ENCODE results near the gene NFATC3.

Gene NFATC3

GRCh38 chr16:68273896-68274295 lies 188.7 kb downstream of the NFATC3 start:
- no peak for DNase-seq (ENCODE audit: low spot score)

GRCh38 chr16:68274441-68274840 lies 189.3 kb downstream of the NFATC3 start:
- DNase-seq (ENCODE audit: low spot score) = no peak

GRCh38 chr16:68275611-68276191 lies 190.5 kb downstream of the NFATC3 start:
- no peak for DNase-seq (ENCODE audit: low spot score)

- no peak for DNase-seq (ENCODE audit: low spot score)
Measured at GRCh38 chr16:68276223-68276622, 191.1 kb downstream of the NFATC3 start.

Data from kidney capillary endothelial cell (primary cell).